Muscle of leg (tissue), 11 donors: Measurements from ENCODE around the gene NRAP. TPM values are rescaled to one million over a fixed set of nuclear protein-coding genes. Genes with fewer than 3 reads are reported as not detected.
"Not testable (repeated sequence)": the region's sequence is repeated elsewhere in the genome, so short reads cannot be mapped to it uniquely, and the experiment has no call there.

Experiments used
- DNase-seq: peaks from one replicate; pipeline ENCODE4 v3.0.0; 2013
- H3K27ac ChIP-seq: one replicate; pipeline ENCODE4 v1.5.1; 2013; ENCODE audit warnings: mild to moderate bottlenecking, low read length, control low read depth
- H3K27me3 ChIP-seq: one replicate; pipeline ENCODE4 v1.6.1; 2013; ENCODE audit warnings: low read length; ENCODE audit not compliant: control insufficient read depth, insufficient read depth
- H3K36me3 ChIP-seq: one replicate; pipeline ENCODE4 v1.6.1; 2013; ENCODE audit warnings: low read length; ENCODE audit not compliant: control insufficient read depth, insufficient read depth
- H3K4me1 ChIP-seq: one replicate; pipeline ENCODE4 v1.6.1; 2013; ENCODE audit warnings: low read length; ENCODE audit not compliant: control insufficient read depth, insufficient read depth
- H3K4me3 ChIP-seq: one replicate; pipeline ENCODE4 v1.5.1; 2013; ENCODE audit warnings: low read length, control low read depth
- H3K9me3 ChIP-seq: replicated peaks from 2 replicates; pipeline ENCODE4 v1.6.1; 2013; ENCODE audit warnings: low read depth, low read length; ENCODE audit not compliant: control insufficient read depth
- WGBS: methylation state at CpG from one replicate; pipeline ENCODE4 v1.1.5; 2013; ENCODE audit warnings: missing lambda C conversion rate; ENCODE audit not compliant: insufficient coverage; 5-methylcytosine and 5-hydroxymethylcytosine counted together
- polyA plus RNA-seq, 8 donors: library from polyadenylated mRNA; unstranded; fragments of 120-200 nt; gene quantifications; one replicate each; pipeline versions ENCODE4 v1.2.1 to v1.2.3, GENCODE V29; 2013; ENCODE audit warnings: inconsistent platforms in 1 of 8, low replicate concordance in 1 of 8; ENCODE audit not compliant: insufficient read length in 8 of 8, insufficient read depth in 1 of 8
- total RNA-seq: library from RNA; stranded (reverse); fragments of 120-200 nt; gene quantifications from one replicate; pipeline ENCODE4 v1.2.4, GENCODE V29; 2013

Gene NRAP
- total and polyA plus RNA-seq, 9 donors = 2.6 to 17.5 (median 7.2) TPM

GRCh38 chr10:113656896-113657295 lies 6.9 kb downstream of the NRAP start:
- WGBS = 24% methylated on average over 2 of the region's 2 CpGs
- no peaks in the 10 kb centered on the region for H3K9me3 ChIP-seq
- H3K27me3 ChIP-seq = peaks cover 8% of the 10 kb centered on the region
- DNase-seq = no peak
- H3K36me3 ChIP-seq = no peaks in the 10 kb centered on the region
- no peak overlapping the region for H3K27ac ChIP-seq
- H3K4me3 ChIP-seq = no peak overlapping the region
- H3K4me1 ChIP-seq = no peaks in the 10 kb centered on the region

GRCh38 chr10:113652456-113652855 lies 11.4 kb downstream of the NRAP start:
- H3K36me3 ChIP-seq, H3K4me3 ChIP-seq, H3K9me3 ChIP-seq, H3K27ac ChIP-seq, DNase-seq, H3K4me1 ChIP-seq: not testable (repeated sequence)
- H3K27me3 ChIP-seq = peaks cover 13% of the 10 kb centered on the region
- WGBS = no CpG with 5 or more reads among the region's 3 CpGs

GRCh38 chr10:113651898-113652297 lies 11.9 kb downstream of the NRAP start:
- Histone ChIP-seq H3K36me3 (no peaks in the 10 kb centered on the region), H3K4me3 (no peak overlapping the region), H3K4me1 (peaks cover 3% of the 10 kb centered on the region), H3K27ac (no peak overlapping the region), H3K27me3 (peaks cover 15% of the 10 kb centered on the region), H3K9me3 (no peaks in the 10 kb centered on the region)
- DNase-seq = no peak
- WGBS = no CpG with 5 or more reads among the region's 1 CpG

DNA sequence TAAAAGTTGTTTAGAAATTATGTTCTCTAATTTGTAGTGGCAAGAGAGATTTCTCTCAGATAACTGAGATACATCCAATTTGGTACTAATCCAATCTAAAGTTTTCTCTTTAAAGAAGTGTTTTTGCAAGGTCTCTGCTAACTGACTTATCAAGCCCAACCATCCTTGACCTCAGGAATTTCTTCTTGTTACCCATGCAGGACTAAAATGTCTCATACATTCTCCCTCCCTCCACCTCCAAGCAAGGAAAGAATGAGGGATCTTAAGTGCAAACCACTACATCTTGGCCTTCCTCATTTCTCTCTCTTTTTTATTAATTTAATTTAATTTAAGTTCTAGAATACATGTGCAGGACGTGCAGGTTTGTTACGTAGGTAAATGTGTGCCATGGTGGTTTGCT lies 12.8 kb downstream of the NRAP start:
- no CpG with 5 or more reads among the region's 2 CpGs for WGBS
- no peaks in the 10 kb centered on the region for H3K36me3 ChIP-seq
- peaks cover 21% of the 10 kb centered on the region for H3K27me3 ChIP-seq

GRCh38 chr10:113650172-113650571 lies 13.7 kb downstream of the NRAP start:
- Histone ChIP-seq H3K4me3 (no peak overlapping the region), H3K4me1 (peaks cover 3% of the 10 kb centered on the region), H3K9me3 (no peaks in the 10 kb centered on the region), H3K36me3 (no peaks in the 10 kb centered on the region), H3K27me3 (peaks cover 23% of the 10 kb centered on the region), H3K27ac (no peak overlapping the region)
- 100% methylated on average over 2 of the region's 2 CpGs for WGBS
- no peak for DNase-seq

More for the DNA sequence above, 12.8 kb downstream of the NRAP start:
- H3K4me1 ChIP-seq = peaks cover 3% of the 10 kb centered on the region
- no peak overlapping the region for H3K27ac ChIP-seq
- no peaks in the 10 kb centered on the region for H3K9me3 ChIP-seq
- no peak for DNase-seq
- no peak overlapping the region for H3K4me3 ChIP-seq

GRCh38 chr10:113648478-113648877 lies 15.4 kb downstream of the NRAP start:
- DNase-seq = peak; percentile 36
- Histone ChIP-seq H3K9me3 (no peaks in the 10 kb centered on the region), H3K36me3 (no peaks in the 10 kb centered on the region), H3K27me3 (peaks cover 17% of the 10 kb centered on the region), H3K4me3 (no peak overlapping the region), H3K4me1 (peaks cover 3% of the 10 kb centered on the region), H3K27ac (no peak overlapping the region)
- WGBS = 61% methylated on average over 2 of the region's 3 CpGs

DNA sequence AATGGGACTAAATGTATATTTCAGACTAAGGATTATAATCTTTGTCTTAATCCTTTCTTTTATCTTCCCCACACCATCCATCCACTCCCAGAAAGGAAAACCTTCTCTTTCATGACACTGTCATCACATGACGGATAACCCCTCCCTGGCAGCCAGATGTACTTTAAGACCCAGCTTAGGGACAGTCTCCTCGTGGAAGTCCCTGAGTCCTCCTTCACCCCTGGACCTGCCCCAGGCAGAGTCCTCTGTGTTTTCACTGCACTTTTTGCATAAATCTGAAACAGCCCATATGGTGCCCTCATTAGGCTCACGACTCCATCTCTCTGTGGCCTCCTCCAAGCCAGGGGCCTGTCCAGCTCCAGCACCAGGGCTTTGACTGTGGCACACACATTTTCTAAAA lies 16.0 kb downstream of the NRAP start:
- no peaks in the 10 kb centered on the region for H3K36me3 ChIP-seq
- no peak overlapping the region for H3K27ac ChIP-seq
- no peak overlapping the region for H3K4me3 ChIP-seq

GRCh38 chr10:113646336-113647201 lies 17.3 kb downstream of the NRAP start:
- peaks cover 3% of the 10 kb centered on the region for H3K4me1 ChIP-seq
- no peak overlapping the region for H3K27ac ChIP-seq
- H3K36me3 ChIP-seq = no peaks in the 10 kb centered on the region
- H3K9me3 ChIP-seq = no peaks in the 10 kb centered on the region
- no peak overlapping the region for H3K4me3 ChIP-seq
- H3K27me3 ChIP-seq = peaks cover 21% of the 10 kb centered on the region
- DNase-seq = no peak
- WGBS = 92% methylated on average over 6 of the region's 10 CpGs

More for the DNA sequence above, 16.0 kb downstream of the NRAP start:
- Histone ChIP-seq H3K27me3 (peaks cover 17% of the 10 kb centered on the region), H3K9me3 (no peaks in the 10 kb centered on the region), H3K4me1 (peaks cover 3% of the 10 kb centered on the region)
- no peak for DNase-seq
- WGBS = 67% methylated on average over 1 of the region's 3 CpGs

DNA sequence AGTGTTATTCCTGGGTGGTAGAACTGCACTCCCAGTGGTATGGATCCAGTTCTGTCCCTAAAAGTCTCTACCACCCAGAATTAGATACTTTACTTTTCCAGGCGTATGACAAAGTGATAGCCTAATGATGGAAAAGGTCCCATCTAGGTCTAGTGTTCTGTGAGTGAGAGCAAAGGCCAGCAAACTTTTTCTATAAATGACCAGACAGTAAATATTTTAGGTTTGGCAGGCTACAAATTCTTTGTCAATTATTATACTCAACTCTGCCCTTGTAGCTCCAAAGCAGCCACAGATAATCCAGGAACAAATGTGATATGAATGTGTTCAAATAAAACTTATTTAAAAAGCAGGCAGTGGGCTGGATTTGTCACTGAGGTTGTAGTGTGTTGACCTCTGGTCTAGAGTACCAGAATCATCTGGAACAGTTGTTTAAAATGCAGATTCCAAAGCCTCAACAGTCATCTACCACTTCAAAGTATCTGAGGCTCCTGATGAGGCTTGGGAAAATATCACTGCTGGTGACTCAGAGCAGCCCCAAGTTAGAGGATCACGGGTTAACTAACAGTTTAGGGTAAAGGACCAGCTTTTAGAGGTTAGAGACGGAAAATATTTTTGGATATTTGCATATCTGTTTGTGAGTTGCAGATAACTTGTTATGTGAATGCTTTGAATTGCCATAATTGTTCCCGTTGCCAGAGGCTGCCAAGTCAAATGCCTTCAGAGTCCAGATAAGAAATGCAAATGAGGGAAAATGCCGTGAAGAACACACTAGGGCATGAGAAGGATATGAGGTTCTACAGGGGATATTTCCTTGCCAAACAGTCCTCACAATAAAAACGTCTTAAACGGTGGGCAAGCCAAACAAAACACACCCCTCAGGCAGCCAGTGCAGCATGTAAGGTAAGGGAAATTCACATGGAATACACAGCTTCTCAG lies 19.4 kb downstream of the NRAP start:
- H3K27ac ChIP-seq = no peak overlapping the region
- H3K36me3 ChIP-seq = no peaks in the 10 kb centered on the region
- H3K27me3 ChIP-seq = peaks cover 22% of the 10 kb centered on the region
- H3K4me1 ChIP-seq = peaks cover 3% of the 10 kb centered on the region
- DNase-seq = no peak
- H3K9me3 ChIP-seq = no peaks in the 10 kb centered on the region
- WGBS = 46% methylated on average over 2 of the region's 7 CpGs
- H3K4me3 ChIP-seq = no peak overlapping the region

DNA sequence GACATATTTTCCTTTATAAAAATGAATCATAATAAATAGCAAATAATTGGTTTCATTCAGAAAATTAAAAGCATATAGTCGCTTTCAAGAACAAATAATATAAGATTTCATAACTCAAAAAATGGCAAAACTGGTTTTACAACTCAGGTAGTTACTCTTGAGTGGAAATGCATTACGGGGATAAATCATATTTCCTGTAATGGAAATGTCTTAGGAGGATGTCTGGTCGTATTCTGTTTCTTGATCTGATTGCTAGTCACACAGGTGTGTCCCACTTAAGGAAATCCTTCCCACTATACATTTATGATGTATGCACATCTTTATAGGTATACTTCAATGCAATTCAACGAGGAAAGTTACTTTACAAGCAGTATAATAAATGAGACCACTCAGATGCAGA lies 20.7 kb downstream of the NRAP start:
- Histone ChIP-seq H3K36me3 (no peaks in the 10 kb centered on the region), H3K4me3 (no peak overlapping the region), H3K27me3 (peaks cover 25% of the 10 kb centered on the region), H3K27ac (no peak overlapping the region), H3K4me1 (peaks cover 3% of the 10 kb centered on the region), H3K9me3 (no peaks in the 10 kb centered on the region)
- no peak for DNase-seq
- WGBS = no CpG with 5 or more reads among the region's 4 CpGs
